ENCODE measurements around the gene NUB1.
"Not testable (repeated sequence)": the region's sequence is repeated elsewhere in the genome, so short reads cannot be mapped to it uniquely, and the experiment has no call there.

Gene NUB1

DNA sequence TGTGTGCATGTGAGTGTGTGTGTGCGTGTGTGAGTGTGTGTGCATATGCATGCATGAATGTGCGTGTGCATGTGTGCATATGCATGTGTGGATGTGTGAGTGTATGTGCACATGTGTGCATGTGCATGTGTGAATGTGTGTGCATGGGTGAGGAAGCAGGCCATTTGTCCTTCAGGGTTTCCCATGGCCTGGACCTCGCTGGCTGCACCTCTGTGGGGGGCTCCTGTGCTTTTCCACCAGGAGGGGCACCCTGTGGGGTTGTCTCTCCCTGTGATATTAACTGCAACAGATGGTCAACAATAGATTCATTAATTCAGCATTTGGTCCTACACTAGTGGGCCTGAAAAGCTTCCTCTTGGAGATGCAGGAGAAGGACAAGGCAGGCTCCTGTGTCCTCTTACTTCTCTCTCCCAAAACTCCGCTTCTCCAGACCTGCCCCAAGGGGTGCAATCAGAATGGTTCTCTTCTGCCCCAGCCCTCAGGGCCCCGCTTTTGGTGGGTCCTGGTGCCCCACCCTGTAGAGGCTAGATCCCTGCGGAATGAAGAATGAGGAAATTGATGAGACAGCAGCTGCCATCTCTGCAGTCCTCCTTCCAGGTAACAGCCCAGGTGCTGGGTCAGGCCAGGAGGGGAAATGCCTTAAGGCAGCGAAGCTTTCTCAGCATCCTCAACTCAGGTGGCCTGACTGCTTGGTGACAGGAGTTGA is 41.5 kb upstream of the NUB1 start:
- TF ChIP-seq, protein P1, sequence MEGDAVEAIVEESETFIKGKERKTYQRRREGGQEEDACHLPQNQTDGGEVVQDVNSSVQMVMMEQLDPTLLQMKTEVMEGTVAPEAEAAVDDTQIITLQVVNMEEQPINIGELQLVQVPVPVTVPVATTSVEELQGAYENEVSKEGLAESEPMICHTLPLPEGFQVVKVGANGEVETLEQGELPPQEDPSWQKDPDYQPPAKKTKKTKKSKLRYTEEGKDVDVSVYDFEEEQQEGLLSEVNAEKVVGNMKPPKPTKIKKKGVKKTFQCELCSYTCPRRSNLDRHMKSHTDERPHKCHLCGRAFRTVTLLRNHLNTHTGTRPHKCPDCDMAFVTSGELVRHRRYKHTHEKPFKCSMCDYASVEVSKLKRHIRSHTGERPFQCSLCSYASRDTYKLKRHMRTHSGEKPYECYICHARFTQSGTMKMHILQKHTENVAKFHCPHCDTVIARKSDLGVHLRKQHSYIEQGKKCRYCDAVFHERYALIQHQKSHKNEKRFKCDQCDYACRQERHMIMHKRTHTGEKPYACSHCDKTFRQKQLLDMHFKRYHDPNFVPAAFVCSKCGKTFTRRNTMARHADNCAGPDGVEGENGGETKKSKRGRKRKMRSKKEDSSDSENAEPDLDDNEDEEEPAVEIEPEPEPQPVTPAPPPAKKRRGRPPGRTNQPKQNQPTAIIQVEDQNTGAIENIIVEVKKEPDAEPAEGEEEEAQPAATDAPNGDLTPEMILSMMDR (IDR thresholded peaks at IDR 0.05; ENCODE audit: low read depth, low read length, missing control alignments), result no peak
- no peak overlapping the region for H3K4me3 ChIP-seq (ENCODE audit: low read depth, low read length)
- H3K36me3 ChIP-seq (replicated peaks), result no peaks in the 10 kb centered on the region
- H3K27me3 ChIP-seq (replicated peaks), result peaks cover 5% of the 10 kb centered on the region
- no peak overlapping the region for H3K27ac ChIP-seq
- in situ Hi-C loops (cut with HindIII; ENCODE audit: low pct_ligation_motif_present, low sequenced_read_pairs), result no loop called here
- DNase-seq, result no peak

GRCh38 chr7:151301471-151302462 is 39.8 kb upstream of the NUB1 start:
- DNase-seq, result no peak
- peaks cover 5% of the 10 kb centered on the region for H3K27me3 ChIP-seq (replicated peaks)
- in situ Hi-C loops (cut with HindIII; ENCODE audit: low pct_ligation_motif_present, low sequenced_read_pairs), result no loop called here

GRCh38 chr7:151304251-151304650 is 37.4 kb upstream of the NUB1 start:
- H3K36me3 ChIP-seq (replicated peaks); H3K27ac ChIP-seq; DNase-seq; H3K27me3 ChIP-seq (replicated peaks); in situ Hi-C loops (cut with HindIII; ENCODE audit: low pct_ligation_motif_present, low sequenced_read_pairs); H3K4me3 ChIP-seq (ENCODE audit: low read depth, low read length): not testable (repeated sequence)

More at GRCh38 chr7:151301471-151302462, 39.8 kb upstream of the NUB1 start:
- Histone ChIP-seq H3K27ac (no peak overlapping the region), H3K36me3 (replicated peaks) (no peaks in the 10 kb centered on the region), H3K4me3 (ENCODE audit: low read depth, low read length) (no peak overlapping the region)
- TF ChIP-seq, protein P1 (IDR thresholded peaks at IDR 0.05; ENCODE audit: low read depth, low read length, missing control alignments), result no peak

- in situ Hi-C loops (cut with HindIII; ENCODE audit: low pct_ligation_motif_present, low sequenced_read_pairs), result no loop called here
- TF ChIP-seq, protein P1 (IDR thresholded peaks at IDR 0.05; ENCODE audit: low read depth, low read length, missing control alignments), result no peak
- no peak overlapping the region for H3K4me3 ChIP-seq (ENCODE audit: low read depth, low read length)
- H3K27ac ChIP-seq, result no peak overlapping the region
- H3K27me3 ChIP-seq (replicated peaks), result peaks cover 5% of the 10 kb centered on the region
- H3K36me3 ChIP-seq (replicated peaks), result no peaks in the 10 kb centered on the region
- DNase-seq, result no peak
Measured at GRCh38 chr7:151304856-151305255, 36.8 kb upstream of the NUB1 start.

DNA sequence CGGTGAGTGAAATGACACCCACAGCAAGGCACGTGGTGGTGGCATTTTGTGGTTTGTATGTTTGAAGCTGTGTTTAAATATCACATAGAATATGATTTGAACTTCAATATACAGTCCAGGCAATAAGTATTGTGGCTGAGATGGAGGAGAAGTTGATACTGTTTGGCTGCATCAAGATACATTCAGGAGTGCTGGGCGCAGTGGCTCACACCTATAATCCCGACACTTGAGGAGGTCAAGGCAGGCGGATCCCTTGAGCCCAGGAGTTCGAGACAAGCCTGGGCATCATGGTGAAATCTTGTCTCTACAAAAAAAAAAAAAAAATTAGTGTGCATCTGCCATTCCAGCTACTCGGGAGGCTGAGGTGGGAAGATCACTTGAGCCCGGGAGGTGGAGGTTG is 35.2 kb upstream of the NUB1 start:
- TF ChIP-seq, protein P1 (IDR thresholded peaks at IDR 0.05; ENCODE audit: low read depth, low read length, missing control alignments), result no peak
- Histone ChIP-seq H3K4me3 (ENCODE audit: low read depth, low read length) (no peak overlapping the region), H3K27me3 (replicated peaks) (peaks cover 5% of the 10 kb centered on the region), H3K36me3 (replicated peaks) (no peaks in the 10 kb centered on the region), H3K27ac (no peak overlapping the region)
- DNase-seq, result no peak
- in situ Hi-C loops (cut with HindIII; ENCODE audit: low pct_ligation_motif_present, low sequenced_read_pairs), result no loop called here

- DNase-seq, result no peak
- Histone ChIP-seq H3K36me3 (replicated peaks) (no peaks in the 10 kb centered on the region), H3K27ac (no peak overlapping the region), H3K27me3 (replicated peaks) (peaks cover 5% of the 10 kb centered on the region), H3K4me3 (ENCODE audit: low read depth, low read length) (no peak overlapping the region)
- TF ChIP-seq, protein P1 (IDR thresholded peaks at IDR 0.05; ENCODE audit: low read depth, low read length, missing control alignments), result no peak
- in situ Hi-C loops (cut with HindIII; ENCODE audit: low pct_ligation_motif_present, low sequenced_read_pairs), result no loop called here
Measured at GRCh38 chr7:151306860-151307259, 34.8 kb upstream of the NUB1 start.
